Esophagus squamous epithelium (tissue), 4 donors: Measurements from ENCODE around the gene MAP2K3.

Experiments used
- POLR2A ChIP-seq, 4 donors: fragments of 450-650 bp; IDR thresholded peaks; one replicate each; pipeline ENCODE4 v1.6.1; 2017; ENCODE audit warnings: antibody characterized with exemption in 4 of 4, mild to moderate bottlenecking in 4 of 4, moderate library complexity in 3 of 4
- TF ChIP-seq, protein P1 (sequence below), 6 experiments: fragments of 450-650 bp in 4 of 6; fragments of 200-600 bp in 2 of 6; sonication (generic) in 2 of 6; IDR thresholded peaks; one replicate each; pipeline ENCODE4 v1.5.1; 2016 to 2019; ENCODE audit warnings: antibody characterized with exemption in 6 of 6, mild to moderate bottlenecking in 4 of 6, moderate library complexity in 4 of 6

DNA sequence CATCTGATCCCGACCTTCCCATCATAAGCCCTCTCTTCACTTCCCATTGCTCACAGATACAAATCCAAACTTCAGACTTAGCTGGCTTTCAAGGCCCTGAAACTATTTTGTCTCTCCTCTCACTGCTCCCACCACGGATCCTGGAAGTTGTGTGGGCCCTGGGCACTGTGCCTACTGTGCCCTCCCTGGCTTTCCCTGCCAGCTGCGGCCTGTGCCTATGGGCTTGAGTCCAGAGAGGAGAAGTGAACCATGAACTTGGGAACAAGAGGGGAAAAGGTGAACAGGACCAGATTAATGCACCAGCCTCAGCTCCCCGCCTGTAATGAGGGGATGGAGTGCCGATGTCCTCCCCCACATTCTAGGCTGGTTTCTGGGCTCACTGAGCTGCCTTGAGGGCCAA lies 72.8 kb downstream of the MAP2K3 start:
- TF ChIP-seq, protein P1, sequence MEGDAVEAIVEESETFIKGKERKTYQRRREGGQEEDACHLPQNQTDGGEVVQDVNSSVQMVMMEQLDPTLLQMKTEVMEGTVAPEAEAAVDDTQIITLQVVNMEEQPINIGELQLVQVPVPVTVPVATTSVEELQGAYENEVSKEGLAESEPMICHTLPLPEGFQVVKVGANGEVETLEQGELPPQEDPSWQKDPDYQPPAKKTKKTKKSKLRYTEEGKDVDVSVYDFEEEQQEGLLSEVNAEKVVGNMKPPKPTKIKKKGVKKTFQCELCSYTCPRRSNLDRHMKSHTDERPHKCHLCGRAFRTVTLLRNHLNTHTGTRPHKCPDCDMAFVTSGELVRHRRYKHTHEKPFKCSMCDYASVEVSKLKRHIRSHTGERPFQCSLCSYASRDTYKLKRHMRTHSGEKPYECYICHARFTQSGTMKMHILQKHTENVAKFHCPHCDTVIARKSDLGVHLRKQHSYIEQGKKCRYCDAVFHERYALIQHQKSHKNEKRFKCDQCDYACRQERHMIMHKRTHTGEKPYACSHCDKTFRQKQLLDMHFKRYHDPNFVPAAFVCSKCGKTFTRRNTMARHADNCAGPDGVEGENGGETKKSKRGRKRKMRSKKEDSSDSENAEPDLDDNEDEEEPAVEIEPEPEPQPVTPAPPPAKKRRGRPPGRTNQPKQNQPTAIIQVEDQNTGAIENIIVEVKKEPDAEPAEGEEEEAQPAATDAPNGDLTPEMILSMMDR (IDR thresholded peaks at IDR 0.05): no peak
- TF ChIP-seq POLR2A (IDR thresholded peaks at IDR 0.05): no peak
